Mammary microvascular endothelial cell (primary cell): ENCODE measurements around the gene OLFM2. TPM values are rescaled to one million over a fixed set of nuclear protein-coding genes. Genes with fewer than 3 reads are reported as not detected.

Source experiments
- total RNA-seq: library from RNA; depleted of rRNA; stranded (reverse); fragments of >200 nt; gene quantifications from 2 replicates; pipeline ENCODE4 v1.2.3, GENCODE V29; 2015

The OLFM2 gene
- total RNA-seq, result not detected in 2 replicates

DNA sequence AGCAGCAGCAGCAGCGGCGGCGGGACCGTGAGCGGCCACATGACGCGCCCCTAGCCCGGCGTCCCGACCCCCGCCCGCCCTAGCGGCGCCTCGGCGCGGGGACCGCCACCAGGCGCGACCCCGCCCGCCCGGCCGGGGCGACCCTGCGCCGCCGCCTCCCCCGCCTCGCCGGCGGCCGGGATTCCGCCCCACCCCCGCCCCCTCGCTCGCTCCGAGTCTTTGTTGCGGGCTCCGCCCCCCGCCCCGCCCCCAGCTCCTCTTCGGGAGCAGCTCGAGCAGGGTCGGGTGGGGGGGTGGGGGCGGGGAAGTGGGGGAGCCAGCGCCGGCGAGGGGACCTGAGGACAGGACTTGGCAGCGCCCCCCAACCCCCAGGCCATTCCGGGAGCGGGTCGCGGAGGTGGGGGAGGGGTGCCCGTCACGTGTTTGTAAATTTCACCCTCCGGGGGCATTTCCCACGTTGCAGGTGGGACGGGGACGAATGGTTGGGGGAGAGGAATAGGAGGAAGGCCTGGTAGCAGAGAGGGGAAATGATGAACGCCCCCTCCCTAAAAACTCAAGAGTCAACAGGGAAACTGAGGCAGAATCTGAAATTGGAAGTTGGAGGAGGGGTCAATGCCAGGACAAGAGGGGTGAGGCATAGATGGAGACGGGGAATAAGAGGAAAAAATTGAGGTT, at the start of gene OLFM2:
OLFM2 (minus strand) TSS at position 190 of the 675 bp plus-strand sequence; CDS start at position 41, 149 bp downstream.

DNA sequence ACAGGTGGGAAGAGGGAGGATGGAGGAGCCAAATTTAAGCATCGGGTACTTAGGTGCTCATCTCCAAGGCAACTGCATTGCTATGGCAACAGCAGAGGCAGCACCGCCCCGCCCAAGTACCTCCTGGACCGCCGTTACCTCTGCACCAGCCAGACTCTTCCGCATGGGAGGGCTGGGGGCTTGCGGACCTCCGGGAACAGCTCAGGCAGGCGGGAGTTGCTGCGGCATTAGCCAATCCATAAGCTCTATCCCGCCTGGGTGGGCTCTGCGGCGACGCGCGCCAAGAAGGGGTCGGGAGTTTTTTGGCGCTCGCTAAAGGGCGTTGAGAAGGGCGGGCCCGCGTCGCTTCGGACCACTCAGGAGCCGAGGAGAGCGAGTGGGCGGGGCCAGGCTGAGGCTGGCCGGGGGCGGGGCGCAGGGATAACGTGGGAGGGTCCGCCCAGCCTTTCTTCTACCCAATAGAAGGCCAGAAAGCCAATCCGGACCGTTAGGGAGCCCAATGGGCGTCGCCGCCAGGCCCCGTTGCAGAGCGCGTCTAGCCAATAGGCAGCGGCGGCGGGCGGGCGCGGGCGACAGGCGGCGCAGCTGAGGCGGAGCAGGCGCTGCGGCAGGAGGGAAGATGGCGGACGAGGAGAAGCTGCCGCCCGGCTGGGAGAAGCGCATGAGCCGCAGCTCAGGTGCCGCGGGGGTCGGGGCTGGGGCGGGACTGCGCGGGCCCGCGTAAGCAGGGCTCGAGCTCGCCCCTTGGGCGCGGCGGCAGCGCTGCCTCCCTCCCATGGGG, 101.4 kb downstream of the OLFM2 start, which contains the start of gene PIN1:
PIN1 (plus strand) TSS at position 593 of the 781 bp plus-strand sequence; CDS start at position 620, 27 bp downstream.

DNA sequence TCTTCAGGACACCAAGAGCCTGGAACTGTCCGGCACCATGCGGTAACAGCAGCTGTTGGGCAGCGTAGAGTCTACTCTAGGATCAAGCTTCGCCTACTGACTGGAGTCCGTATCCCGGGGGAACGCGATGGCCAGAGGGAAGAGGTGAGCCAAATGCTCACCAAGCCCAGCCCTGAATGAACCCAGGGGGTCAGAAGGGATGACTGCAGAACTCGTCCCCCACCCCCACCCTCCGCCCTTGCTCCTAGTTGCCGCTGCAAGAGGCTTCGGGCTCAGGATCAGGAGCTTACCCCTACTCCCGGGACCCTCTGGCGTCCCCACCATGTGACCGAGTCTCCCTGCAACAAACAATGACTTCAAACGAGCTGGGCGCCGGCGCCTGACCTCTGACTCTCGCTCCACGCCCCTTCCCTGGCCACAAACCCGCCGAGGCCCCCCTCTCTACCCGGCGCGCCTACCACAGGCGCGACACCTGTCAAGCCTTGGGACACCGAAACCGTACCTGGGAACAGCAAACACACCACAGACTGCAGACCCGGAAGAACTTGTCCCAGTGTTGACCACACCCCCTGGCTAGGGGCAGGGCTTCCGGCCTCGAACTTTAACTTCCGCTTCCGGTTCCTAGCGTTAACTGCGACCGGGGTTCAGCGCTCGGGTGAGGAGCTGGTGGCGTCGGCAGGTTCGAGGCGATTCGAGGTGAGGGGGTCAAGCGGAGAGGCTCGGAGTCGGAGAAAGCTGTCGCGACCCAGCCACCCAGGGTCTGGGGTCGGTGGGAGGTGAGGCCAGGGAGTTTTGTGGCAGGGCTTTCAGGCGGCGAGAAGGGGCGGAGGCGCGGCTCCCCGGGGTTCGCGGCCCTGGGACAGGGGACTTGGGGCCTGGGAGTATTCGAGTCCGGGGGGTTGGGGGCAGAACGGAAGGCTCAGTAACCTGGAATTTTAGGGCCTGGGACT, 108.8 kb downstream of the OLFM2 start, which contains the start of gene UBL5:
UBL5 (plus strand) TSS at position 630 of the 950 bp plus-strand sequence. CDS start 420 bp downstream, outside the sequence.

DNA sequence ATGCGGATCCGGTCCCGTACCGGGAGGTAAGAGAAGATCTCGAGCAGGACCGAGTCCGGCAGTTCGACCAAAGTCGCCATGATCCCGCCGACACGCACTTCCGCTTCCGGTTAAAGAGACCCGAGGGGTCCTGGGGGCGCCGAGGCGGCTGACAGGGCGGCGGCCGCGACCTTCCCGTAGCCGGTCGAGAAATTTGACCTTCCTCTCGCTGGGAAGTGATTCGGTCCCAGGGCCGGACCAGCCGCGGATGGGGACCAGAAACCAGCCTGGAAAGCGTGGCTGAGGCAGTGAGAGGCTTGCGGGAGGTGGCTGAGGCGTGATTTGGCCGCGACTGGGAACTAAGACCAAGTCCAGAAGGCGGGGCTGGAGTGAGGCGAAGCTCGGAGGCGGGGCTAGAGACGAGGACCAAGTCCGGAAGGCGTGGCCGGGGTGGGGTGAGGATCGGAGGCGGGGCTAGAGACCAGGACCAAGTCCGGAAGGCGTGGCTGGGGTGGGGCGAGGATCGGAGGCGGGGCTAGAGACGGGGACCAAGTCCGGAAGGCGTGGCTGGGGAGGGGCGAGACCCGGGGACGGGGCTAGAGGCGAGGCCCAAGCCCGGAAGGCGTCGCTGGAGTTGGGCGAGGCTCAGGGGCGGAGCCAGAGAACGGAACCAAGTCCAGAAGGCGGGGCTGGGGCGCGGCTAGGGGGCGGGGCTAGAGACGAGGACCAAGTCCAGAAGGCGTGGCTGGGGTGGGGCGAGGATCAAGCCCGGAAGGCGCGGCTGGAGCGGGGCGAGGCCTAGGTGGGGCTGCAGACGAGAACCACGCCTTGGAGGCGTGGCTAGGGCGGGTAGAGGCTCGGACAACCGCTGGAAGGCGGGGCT, 117.3 kb downstream of the OLFM2 start, which contains the start of gene FBXL12:
FBXL12 (minus strand) TSS at position 346 of the 862 bp plus-strand sequence; CDS start at position 80, 266 bp downstream.

Other genes with a start within 250 kb of the OLFM2 start
- gene ZNF846, start 167.8 kb downstream of the OLFM2 start, total RNA-seq, result 2.5 and 3.2 TPM in 2 replicates
- gene FBXL12, start 117.4 kb downstream of the OLFM2 start, total RNA-seq, result 17.7 and 21.1 TPM in 2 replicates
- 865 and 871 TPM in 2 replicates for gene UBL5, start 108.6 kb downstream of the OLFM2 start, total RNA-seq
- gene PIN1, start 101.2 kb downstream of the OLFM2 start, total RNA-seq, result 164 and 167 TPM in 2 replicates
- gene COL5A3, start 74.0 kb upstream of the OLFM2 start, total RNA-seq, result 0.05 and 0.20 TPM in 2 replicates
- not detected in 2 replicates for gene RDH8, start 77.0 kb upstream of the OLFM2 start, total RNA-seq
- 32.0 and 37.4 TPM in 2 replicates for gene SHFL, start 149.8 kb upstream of the OLFM2 start, total RNA-seq
- gene ANGPTL6, start 166.2 kb upstream of the OLFM2 start, total RNA-seq, result 0.13 TPM in 1 of 2 replicates, not detected in the other
- gene PPAN, start 169.8 kb upstream of the OLFM2 start, total RNA-seq, result 48.8 and 51.4 TPM in 2 replicates
- 0.47 and 2.7 TPM in 2 replicates for gene P2RY11, start 175.2 kb upstream of the OLFM2 start, total RNA-seq
- gene EIF3G, start 183.4 kb upstream of the OLFM2 start, total RNA-seq, result 261 and 266 TPM in 2 replicates